HG03457 (cell line): Measurements from ENCODE around the gene APOBEC3A.
"Not testable (repeated sequence)": the region's sequence is repeated elsewhere in the genome, so short reads cannot be mapped to it uniquely, and the experiment has no call there.

ENCODE experiments used
- ATAC-seq: cut with Tn5 transposase; IDR thresholded peaks from one replicate; pipeline ENCODE4 v1.9.1; 2021; ENCODE audit warnings: moderate number of reproducible peaks; ENCODE audit not compliant: unreplicated experiment

APOBEC3A gene

GRCh38 chr22:38942702-38943101, 14.7 kb upstream of the APOBEC3A start:
- no peak for ATAC-seq

- no peak for ATAC-seq
Observed at GRCh38 chr22:38943201-38943600, 14.2 kb upstream of the APOBEC3A start.

GRCh38 chr22:38943882-38944281, 13.5 kb upstream of the APOBEC3A start:
- no peak for ATAC-seq

- ATAC-seq = no peak
Observed at GRCh38 chr22:38944653-38945052, 12.8 kb upstream of the APOBEC3A start.

GRCh38 chr22:38945706-38946338, 11.6 kb upstream of the APOBEC3A start:
- not testable (repeated sequence) for ATAC-seq

- ATAC-seq = no peak
Observed at GRCh38 chr22:38946771-38947170, 10.6 kb upstream of the APOBEC3A start.

GRCh38 chr22:38947321-38948140, 9.9 kb upstream of the APOBEC3A start:
- no peak for ATAC-seq

GRCh38 chr22:38948181-38948940, 9.0 kb upstream of the APOBEC3A start:
- ATAC-seq = no peak

- ATAC-seq = no peak
Observed at GRCh38 chr22:38949889-38950405, 7.5 kb upstream of the APOBEC3A start.

- no peak for ATAC-seq
Observed at GRCh38 chr22:38950527-38951295, 6.7 kb upstream of the APOBEC3A start.

- ATAC-seq = no peak
Observed at GRCh38 chr22:38951734-38952133, 5.7 kb upstream of the APOBEC3A start.

GRCh38 chr22:38952281-38952993, 5.0 kb upstream of the APOBEC3A start:
- no peak for ATAC-seq

GRCh38 chr22:38953091-38953490, 4.3 kb upstream of the APOBEC3A start:
- ATAC-seq = no peak

GRCh38 chr22:38953577-38954413, 3.6 kb upstream of the APOBEC3A start:
- no peak for ATAC-seq

- ATAC-seq = no peak
Observed at GRCh38 chr22:38954414-38955043, 2.9 kb upstream of the APOBEC3A start.

GRCh38 chr22:38955250-38955905, 2.0 kb upstream of the APOBEC3A start:
- no peak for ATAC-seq

- ATAC-seq = no peak
Observed at GRCh38 chr22:38955926-38956325, 1.5 kb upstream of the APOBEC3A start.

- ATAC-seq = no peak
Observed at GRCh38 chr22:38956551-38956950, 858 bp upstream of the APOBEC3A start.
